ENCODE measurements around the gene PERM1. TPM values are rescaled to one million over a fixed set of nuclear protein-coding genes. Genes with fewer than 3 reads are reported as not detected.

PERM1 gene
- total RNA-seq, 1 experiment from 2014 or later, result 0.18 TPM

GRCh38 chr1:953524-954320, 28.2 kb downstream of the PERM1 start:
- no peak for DNase-seq
- no peaks in the 10 kb centered on the region; the same call in 1 of the 2 replicates for H3K36me3 ChIP-seq (ENCODE audit: control insufficient read depth, insufficient read depth, low read length)
- no peak overlapping the region for H3K27ac Mint-ChIP-seq (ENCODE audit: unreplicated experiment)
- peaks cover 61% of the 10 kb centered on the region for H3K36me3 Mint-ChIP-seq (ENCODE audit: insufficient read depth, unreplicated experiment)
- H3K4me1 Mint-ChIP-seq (ENCODE audit: low read depth, unreplicated experiment), result peaks cover 15% of the 10 kb centered on the region
- H3K27me3 Mint-ChIP-seq (ENCODE audit: insufficient read depth, unreplicated experiment), result no peaks in the 10 kb centered on the region
- no peak overlapping the region for H3K4me3 Mint-ChIP-seq (ENCODE audit: unreplicated experiment)
- ChIA-PET CTCF (interaction anchor here (0.6 kb wide), 2 partner anchors 10 to 320 kb away, joined by 6 to 7 read pairs; partner anchors contain the start of gene UBE2J2), POLR2A (no interaction called here)
- H3K9me3 Mint-ChIP-seq (ENCODE audit: unreplicated experiment), result no peaks in the 10 kb centered on the region
- no peaks in the 10 kb centered on the region for H3K27me3 ChIP-seq (replicated peaks; ENCODE audit: control insufficient read depth, insufficient read depth, low read length)
- H3K4me1 ChIP-seq, result no peaks in the 10 kb centered on the region
- no peak overlapping the region for H3K4me3 ChIP-seq (ENCODE audit: low read depth, low read length)
- BruUV-seq (replicated peaks), result no TSS peak
- H3K9me3 ChIP-seq, result no peaks in the 10 kb centered on the region
- intact Hi-C loops (cut with micrococcal nuclease; ENCODE audit: unreplicated experiment), result no loop called here
- TF ChIP-seq, protein P1, sequence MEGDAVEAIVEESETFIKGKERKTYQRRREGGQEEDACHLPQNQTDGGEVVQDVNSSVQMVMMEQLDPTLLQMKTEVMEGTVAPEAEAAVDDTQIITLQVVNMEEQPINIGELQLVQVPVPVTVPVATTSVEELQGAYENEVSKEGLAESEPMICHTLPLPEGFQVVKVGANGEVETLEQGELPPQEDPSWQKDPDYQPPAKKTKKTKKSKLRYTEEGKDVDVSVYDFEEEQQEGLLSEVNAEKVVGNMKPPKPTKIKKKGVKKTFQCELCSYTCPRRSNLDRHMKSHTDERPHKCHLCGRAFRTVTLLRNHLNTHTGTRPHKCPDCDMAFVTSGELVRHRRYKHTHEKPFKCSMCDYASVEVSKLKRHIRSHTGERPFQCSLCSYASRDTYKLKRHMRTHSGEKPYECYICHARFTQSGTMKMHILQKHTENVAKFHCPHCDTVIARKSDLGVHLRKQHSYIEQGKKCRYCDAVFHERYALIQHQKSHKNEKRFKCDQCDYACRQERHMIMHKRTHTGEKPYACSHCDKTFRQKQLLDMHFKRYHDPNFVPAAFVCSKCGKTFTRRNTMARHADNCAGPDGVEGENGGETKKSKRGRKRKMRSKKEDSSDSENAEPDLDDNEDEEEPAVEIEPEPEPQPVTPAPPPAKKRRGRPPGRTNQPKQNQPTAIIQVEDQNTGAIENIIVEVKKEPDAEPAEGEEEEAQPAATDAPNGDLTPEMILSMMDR (IDR thresholded peaks at IDR 0.05; ENCODE audit: insufficient read depth in 1 of 2, low read depth in 1 of 2, low read length in 1 of 2, severe bottlenecking in 1 of 2, unreplicated experiment in 1 of 2), result no peak

- Mint-ChIP-seq H3K27me3 (ENCODE audit: insufficient read depth, unreplicated experiment) (no peaks in the 10 kb centered on the region), H3K9me3 (ENCODE audit: unreplicated experiment) (no peaks in the 10 kb centered on the region), H3K36me3 (ENCODE audit: insufficient read depth, unreplicated experiment) (peaks cover 51% of the 10 kb centered on the region), H3K4me3 (ENCODE audit: unreplicated experiment) (no peak overlapping the region), H3K4me1 (ENCODE audit: low read depth, unreplicated experiment) (peaks cover 4% of the 10 kb centered on the region), H3K27ac (ENCODE audit: unreplicated experiment) (no peak overlapping the region)
- no peak for DNase-seq
- ChIA-PET POLR2A (no interaction called here), CTCF (no interaction called here)
- TF ChIP-seq, protein P1 (IDR thresholded peaks at IDR 0.05; ENCODE audit: insufficient read depth in 1 of 2, low read depth in 1 of 2, low read length in 1 of 2, severe bottlenecking in 1 of 2, unreplicated experiment in 1 of 2), result no peak
- Histone ChIP-seq H3K4me3 (ENCODE audit: low read depth, low read length) (no peak overlapping the region), H3K4me1 (no peaks in the 10 kb centered on the region), H3K36me3 (ENCODE audit: control insufficient read depth, insufficient read depth, low read length) (no peaks in the 10 kb centered on the region; the same call in 1 of the 2 replicates), H3K27me3 (replicated peaks; ENCODE audit: control insufficient read depth, insufficient read depth, low read length) (no peaks in the 10 kb centered on the region), H3K9me3 (no peaks in the 10 kb centered on the region)
- intact Hi-C loops (cut with micrococcal nuclease; ENCODE audit: unreplicated experiment), result no loop called here
- no TSS peak for BruUV-seq (replicated peaks)
These were observed 29.3 kb downstream of the PERM1 start for GRCh38 chr1:952603-953002.

DNA sequence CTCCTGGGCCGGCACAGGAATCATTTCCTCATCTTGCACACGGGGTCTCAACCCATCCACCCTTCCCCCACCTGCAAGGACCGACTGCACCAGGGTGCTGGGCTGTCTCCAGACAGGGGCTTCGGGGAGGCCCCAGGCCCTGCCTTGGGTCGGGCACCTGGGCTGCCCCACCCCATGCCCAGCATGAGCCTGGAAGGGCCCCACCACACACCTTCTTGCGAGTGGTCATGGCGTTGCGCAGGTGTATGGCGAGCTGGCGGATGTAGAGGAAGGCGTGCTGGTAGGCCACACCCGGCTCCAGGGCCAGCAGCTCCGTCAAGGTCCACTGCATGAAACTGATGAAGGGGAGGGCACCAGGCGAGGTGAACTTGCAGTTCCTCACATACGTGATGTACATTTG, 29.7 kb downstream of the PERM1 start:
- no peaks in the 10 kb centered on the region for H3K4me1 Mint-ChIP-seq (ENCODE audit: low read depth, unreplicated experiment)
- H3K36me3 Mint-ChIP-seq (ENCODE audit: insufficient read depth, unreplicated experiment), result peaks cover 47% of the 10 kb centered on the region
- Histone ChIP-seq H3K36me3 (ENCODE audit: control insufficient read depth, insufficient read depth, low read length) (no peaks in the 10 kb centered on the region; the same call in none of the 2 replicates), H3K9me3 (no peaks in the 10 kb centered on the region), H3K27me3 (replicated peaks; ENCODE audit: control insufficient read depth, insufficient read depth, low read length) (no peaks in the 10 kb centered on the region), H3K4me1 (no peaks in the 10 kb centered on the region), H3K4me3 (ENCODE audit: low read depth, low read length) (no peak overlapping the region)
- H3K27ac Mint-ChIP-seq (ENCODE audit: unreplicated experiment), result no peak overlapping the region
- ChIA-PET POLR2A (no interaction called here), CTCF (no interaction called here)
- H3K9me3 Mint-ChIP-seq (ENCODE audit: unreplicated experiment), result no peaks in the 10 kb centered on the region
- BruUV-seq (replicated peaks), result no TSS peak
- TF ChIP-seq, protein P1 (IDR thresholded peaks at IDR 0.05; ENCODE audit: insufficient read depth in 1 of 2, low read depth in 1 of 2, low read length in 1 of 2, severe bottlenecking in 1 of 2, unreplicated experiment in 1 of 2), result no peak
- H3K27me3 Mint-ChIP-seq (ENCODE audit: insufficient read depth, unreplicated experiment), result no peaks in the 10 kb centered on the region
- intact Hi-C loops (cut with micrococcal nuclease; ENCODE audit: unreplicated experiment), result no loop called here
- H3K4me3 Mint-ChIP-seq (ENCODE audit: unreplicated experiment), result no peak overlapping the region
- DNase-seq, result no peak
